Measurements from ENCODE around the gene MEGF9.

GRCh38 chr9:120737416-120738165, 23.3 kb upstream of the MEGF9 start:
- TF ChIP-seq, protein P1, sequence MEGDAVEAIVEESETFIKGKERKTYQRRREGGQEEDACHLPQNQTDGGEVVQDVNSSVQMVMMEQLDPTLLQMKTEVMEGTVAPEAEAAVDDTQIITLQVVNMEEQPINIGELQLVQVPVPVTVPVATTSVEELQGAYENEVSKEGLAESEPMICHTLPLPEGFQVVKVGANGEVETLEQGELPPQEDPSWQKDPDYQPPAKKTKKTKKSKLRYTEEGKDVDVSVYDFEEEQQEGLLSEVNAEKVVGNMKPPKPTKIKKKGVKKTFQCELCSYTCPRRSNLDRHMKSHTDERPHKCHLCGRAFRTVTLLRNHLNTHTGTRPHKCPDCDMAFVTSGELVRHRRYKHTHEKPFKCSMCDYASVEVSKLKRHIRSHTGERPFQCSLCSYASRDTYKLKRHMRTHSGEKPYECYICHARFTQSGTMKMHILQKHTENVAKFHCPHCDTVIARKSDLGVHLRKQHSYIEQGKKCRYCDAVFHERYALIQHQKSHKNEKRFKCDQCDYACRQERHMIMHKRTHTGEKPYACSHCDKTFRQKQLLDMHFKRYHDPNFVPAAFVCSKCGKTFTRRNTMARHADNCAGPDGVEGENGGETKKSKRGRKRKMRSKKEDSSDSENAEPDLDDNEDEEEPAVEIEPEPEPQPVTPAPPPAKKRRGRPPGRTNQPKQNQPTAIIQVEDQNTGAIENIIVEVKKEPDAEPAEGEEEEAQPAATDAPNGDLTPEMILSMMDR (IDR thresholded peaks at IDR 0.05; ENCODE audit: poor library complexity), result no peak
- TF ChIP-seq EZH2 (IDR thresholded peaks at IDR 0.05; ENCODE audit: borderline replicate concordance), result no peak
